Caco-2 (cell line): Measurements from ENCODE around the gene ZNF559. TPM values are rescaled to one million over a fixed set of nuclear protein-coding genes. Genes with fewer than 3 reads are reported as not detected.
"Not testable (repeated sequence)": the region's sequence is repeated elsewhere in the genome, so short reads cannot be mapped to it uniquely, and the experiment has no call there.

Experiments
- BruUV-seq: library from RNA; stranded (reverse); fragments of 400-500 nt; replicated peaks from 2 replicates; lab custom pipeline; 2021; lab: Mats Ljungman, UMichigan
- CTCF ChIA-PET: fragments of 300-600 bp; sonication (Branson Sonifier 250); formaldehyde crosslinking; loops from one replicate; lab custom pipeline; 2022; ENCODE audit warnings: antibody characterized with exemption; lab: Charles Lee
- POLR2A ChIA-PET: fragments of 300-600 bp; sonication (Branson Sonifier 250); formaldehyde crosslinking; loops from one replicate; lab custom pipeline; 2022; ENCODE audit warnings: antibody characterized with exemption; lab: Charles Lee
- DNase-seq, 2 experiments: peaks; one replicate each; pipeline versions ENCODE4 v3.0.0 to v3.0.0-alpha.2; 2020 to 2022
- H3K27me3 ChIP-seq: replicated peaks from 2 replicates; pipeline ENCODE4 v1.6.0; 2011; ENCODE audit warnings: low read length; ENCODE audit not compliant: control insufficient read depth, insufficient read depth
- H3K36me3 ChIP-seq: 2 replicates; pipeline ENCODE4 v1.5.1; 2011; ENCODE audit warnings: low read length; ENCODE audit not compliant: control insufficient read depth, insufficient read depth
- H3K4me1 ChIP-seq: fragments of 250-450 bp; sonication (Bioruptor Pico); 2 replicates; pipeline ENCODE4 v1.5.1; 2020; ENCODE audit warnings: mild to moderate bottlenecking
- H3K4me3 ChIP-seq: 2 replicates; pipeline ENCODE4 v1.5.1; 2011; ENCODE audit warnings: low read depth, mild to moderate bottlenecking, control low read depth, low read length
- H3K9me3 ChIP-seq: fragments of 250-450 bp; sonication (Bioruptor Pico); 2 replicates; pipeline ENCODE4 v1.5.1; 2020; ENCODE audit warnings: mild to moderate bottlenecking, moderate library complexity
- H3K27ac Mint-ChIP-seq: one replicate; pipeline ENCODE4 v1.8.0; 2022; ENCODE audit warnings: mixed read lengths; ENCODE audit not compliant: unreplicated experiment
- H3K27me3 Mint-ChIP-seq: one replicate; pipeline ENCODE4 v1.8.0; 2022; ENCODE audit warnings: mixed read lengths; ENCODE audit not compliant: insufficient read depth, unreplicated experiment
- H3K36me3 Mint-ChIP-seq: one replicate; pipeline ENCODE4 v1.8.0; 2022; ENCODE audit warnings: mild to moderate bottlenecking, mixed read lengths; ENCODE audit not compliant: insufficient read depth, unreplicated experiment
- H3K4me1 Mint-ChIP-seq: one replicate; pipeline ENCODE4 v1.8.0; 2022; ENCODE audit warnings: low read depth, mixed read lengths; ENCODE audit not compliant: unreplicated experiment
- H3K4me3 Mint-ChIP-seq: one replicate; pipeline ENCODE4 v1.8.0; 2022; ENCODE audit warnings: mild to moderate bottlenecking, moderate library complexity, mixed read lengths; ENCODE audit not compliant: unreplicated experiment
- H3K9me3 Mint-ChIP-seq: one replicate; pipeline ENCODE4 v1.8.0; 2022; ENCODE audit warnings: mixed read lengths; ENCODE audit not compliant: unreplicated experiment
- CTCF ChIP-seq, 2 experiments: fragments of 200-600 bp in 1 of 2; IDR thresholded peaks; 1 replicate in 1 of 2; 2 replicates in 1 of 2; pipeline versions ENCODE4 v1.5.1 to v1.8.0; 2011 to 2022; ENCODE audit warnings: antibody characterized with exemption in 1 of 2, control low read depth in 1 of 2, inconsistent platforms in 1 of 2, low read depth in 1 of 2, low read length in 1 of 2, mild to moderate bottlenecking in 1 of 2, moderate library complexity in 1 of 2; ENCODE audit not compliant: insufficient read depth in 1 of 2, severe bottlenecking in 1 of 2, unreplicated experiment in 1 of 2
- intact Hi-C: fragments of 100-400 bp; cut with micrococcal nuclease; formaldehyde crosslinking; loops from one replicate; pipeline ENCODE4 v1.10.0; 2022; ENCODE audit not compliant: unreplicated experiment
- total RNA-seq: library from RNA; stranded (reverse); gene quantifications from 2 replicates; pipeline ENCODE4 v1.2.3, GENCODE V29; 2022

Gene ZNF559
- total RNA-seq, 1 experiment from 2014 or later = 5.4 TPM

GRCh38 chr19:9313756-9314155, 10.2 kb upstream of the ZNF559 start:
- no peaks in the 10 kb centered on the region for H3K36me3 ChIP-seq
- Mint-ChIP-seq H3K36me3 (peaks cover 16% of the 10 kb centered on the region), H3K27me3 (no peaks in the 10 kb centered on the region), H3K4me1 (no peaks in the 10 kb centered on the region), H3K27ac (no peak overlapping the region), H3K9me3 (no peaks in the 10 kb centered on the region), H3K4me3 (no peak overlapping the region)
- H3K4me1 ChIP-seq = no peaks in the 10 kb centered on the region
- no peak for TF ChIP-seq CTCF (IDR thresholded peaks at IDR 0.05; ENCODE audit: insufficient read depth in 1 of 2, low read depth in 1 of 2, low read length in 1 of 2, severe bottlenecking in 1 of 2, unreplicated experiment in 1 of 2)
- peaks cover 10% of the 10 kb centered on the region; the same call in 1 of the 2 replicates for H3K9me3 ChIP-seq
- intact Hi-C loops = no loop called here
- H3K4me3 ChIP-seq = no peak overlapping the region
- CTCF ChIA-PET = no interaction called here
- POLR2A ChIA-PET = no interaction called here
- no peak for DNase-seq
- no peaks in the 10 kb centered on the region for H3K27me3 ChIP-seq
- no TSS peak for BruUV-seq

- no peak for DNase-seq
- Mint-ChIP-seq H3K4me3 (no peak overlapping the region), H3K27me3 (no peaks in the 10 kb centered on the region), H3K4me1 (no peaks in the 10 kb centered on the region), H3K36me3 (peaks cover 25% of the 10 kb centered on the region), H3K9me3 (peaks cover 10% of the 10 kb centered on the region), H3K27ac (no peak overlapping the region)
- Histone ChIP-seq H3K4me3 (no peak overlapping the region), H3K9me3 (peaks cover 19% of the 10 kb centered on the region), H3K27me3 (no peaks in the 10 kb centered on the region), H3K4me1 (0 out of 2 replicates have a peak, but pooled peaks cover 3% of the 10 kb centered on the region), H3K36me3 (no peaks in the 10 kb centered on the region)
- CTCF ChIA-PET = no interaction called here
- BruUV-seq = no TSS peak
- POLR2A ChIA-PET = no interaction called here
- intact Hi-C loops = loop anchor here (5.0 kb wide), 1 partner anchor 471 kb away; no protein-coding TSS in a partner anchor
- TF ChIP-seq CTCF (IDR thresholded peaks at IDR 0.05; ENCODE audit: insufficient read depth in 1 of 2, low read depth in 1 of 2, low read length in 1 of 2, severe bottlenecking in 1 of 2, unreplicated experiment in 1 of 2) = no peak
Measured at GRCh38 chr19:9321338-9321737, 2.6 kb upstream of the ZNF559 start.

- H3K27ac Mint-ChIP-seq, H3K4me3 ChIP-seq, H3K36me3 ChIP-seq, H3K4me1 ChIP-seq, H3K9me3 Mint-ChIP-seq, DNase-seq, H3K27me3 Mint-ChIP-seq, H3K4me3 Mint-ChIP-seq, H3K27me3 ChIP-seq, CTCF ChIA-PET, POLR2A ChIA-PET, H3K4me1 Mint-ChIP-seq, BruUV-seq: not testable (repeated sequence)
- H3K9me3 ChIP-seq = peaks cover 19% of the 10 kb centered on the region
- intact Hi-C loops = loop anchor here (5.0 kb wide), 1 partner anchor 471 kb away; no protein-coding TSS in a partner anchor
- peaks cover 25% of the 10 kb centered on the region for H3K36me3 Mint-ChIP-seq
Measured at GRCh38 chr19:9321756-9322155, 2.2 kb upstream of the ZNF559 start.

DNA sequence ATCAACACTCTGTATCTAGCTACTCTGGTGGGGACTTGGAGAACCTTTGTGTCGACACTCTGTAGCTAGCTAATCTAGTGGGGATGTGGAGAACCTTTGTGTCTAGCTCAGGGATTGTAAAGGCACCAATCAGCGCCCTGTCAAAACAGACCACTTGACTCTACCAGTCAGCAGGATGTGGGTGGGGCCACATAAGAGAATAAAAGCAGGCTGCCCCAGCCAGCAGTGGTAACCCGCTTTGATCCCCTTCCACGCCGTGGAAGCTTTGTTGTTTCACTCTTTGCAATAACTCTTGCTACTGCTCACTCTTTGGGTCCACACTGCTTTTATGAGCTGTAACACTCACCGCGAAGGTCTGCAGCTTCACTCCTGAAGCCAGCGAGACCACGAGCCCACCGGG, 1.8 kb upstream of the ZNF559 start:
- DNase-seq, H3K4me1 ChIP-seq, POLR2A ChIA-PET, H3K27me3 ChIP-seq, H3K36me3 ChIP-seq, H3K4me1 Mint-ChIP-seq, H3K27ac Mint-ChIP-seq, H3K4me3 ChIP-seq, CTCF ChIA-PET, BruUV-seq, H3K27me3 Mint-ChIP-seq, H3K9me3 Mint-ChIP-seq: not testable (repeated sequence)
- intact Hi-C loops = loop anchor here (5.0 kb wide), 1 partner anchor 470 kb away; no protein-coding TSS in a partner anchor
- peak overlapping the region; percentile 80 for H3K4me3 Mint-ChIP-seq
- peaks cover 25% of the 10 kb centered on the region for H3K36me3 Mint-ChIP-seq
- peaks cover 19% of the 10 kb centered on the region for H3K9me3 ChIP-seq
